Tibial nerve (tissue), 4 donors: ENCODE results near the gene NFKB1.

Experiments used
- CTCF ChIP-seq, 5 experiments: fragments of 200-600 bp in 3 of 5; fragments of 450-650 bp in 2 of 5; sonication (generic) in 3 of 5; IDR thresholded peaks; one replicate each; pipeline ENCODE4 v1.5.1; 2016 to 2019; ENCODE audit warnings: antibody characterized with exemption in 5 of 5, mild to moderate bottlenecking in 3 of 5, moderate library complexity in 2 of 5
- EP300 ChIP-seq, 2 donors: sonication (generic); formaldehyde crosslinking; IDR thresholded peaks; one replicate each; pipeline ENCODE4 v1.6.1; 2017; ENCODE audit warnings: antibody characterized with exemption in 2 of 2, mild to moderate bottlenecking in 1 of 2
- POLR2A ChIP-seq, 2 donors: fragments of 450-650 bp; IDR thresholded peaks; one replicate each; pipeline ENCODE4 v1.6.1; 2017; ENCODE audit warnings: antibody characterized with exemption in 2 of 2, mild to moderate bottlenecking in 2 of 2, moderate library complexity in 2 of 2

- TF ChIP-seq CTCF (IDR thresholded peaks at IDR 0.05) (no peak), POLR2A (IDR thresholded peaks at IDR 0.05) (no peak), EP300 (IDR thresholded peaks at IDR 0.05) (no peak)
Observed at GRCh38 chr4:102519925-102520324, 18.8 kb downstream of the NFKB1 start.
